ENCODE results near the gene MFRP.

MFRP gene

DNA sequence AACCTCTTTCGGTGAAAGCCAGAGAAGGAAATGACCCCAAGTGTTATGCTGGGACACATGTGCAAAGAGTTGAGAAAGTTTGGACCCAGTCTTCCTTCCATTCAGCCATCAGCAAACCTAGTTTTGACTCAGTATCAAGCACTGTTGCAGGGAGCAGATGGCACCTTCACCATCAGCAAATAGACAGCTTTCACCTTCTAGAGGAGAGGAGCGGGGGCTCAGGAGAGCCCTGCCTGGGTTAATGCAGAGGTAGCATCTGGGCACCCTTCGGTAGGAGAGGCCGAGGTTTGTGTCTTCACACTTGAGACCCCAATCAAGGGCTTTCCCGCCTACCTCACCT lies 16.2 kb upstream of the MFRP start:
- Histone ChIP-seq H3F3A (ENCODE audit: insufficient read depth) (no peaks in the 10 kb centered on the region), H4K20me1 (ENCODE audit: low read depth, low read length) (no peaks in the 10 kb centered on the region), H3K36me3 (ENCODE audit: low read length) (no peaks in the 10 kb centered on the region), H3K9me3 (ENCODE audit: insufficient read depth, low read length) (no peaks in the 10 kb centered on the region), H3K9ac (ENCODE audit: low read length) (no peak overlapping the region), H3K4me2 (ENCODE audit: low read depth, low read length, poor library complexity, severe bottlenecking) (no peak overlapping the region), H3K4me3 (ENCODE audit: insufficient read depth, low read length, poor library complexity, severe bottlenecking) (no peak overlapping the region), H3K27me3 (ENCODE audit: low read length) (no peaks in the 10 kb centered on the region), H3K27ac (ENCODE audit: low read depth, low read length) (no peak overlapping the region), H3K9me2 (replicated peaks; ENCODE audit: insufficient read depth, low read length) (no peaks in the 10 kb centered on the region), H2AFZ (ENCODE audit: low read depth, low read length, severe bottlenecking) (no peak overlapping the region), H3K79me2 (ENCODE audit: insufficient read depth, low read length) (no peaks in the 10 kb centered on the region)
- TF ChIP-seq EZH2phosphoT487 (conservative IDR thresholded peaks at IDR 0.05; ENCODE audit: low read length): no peak
- TF ChIP-seq, protein P1, sequence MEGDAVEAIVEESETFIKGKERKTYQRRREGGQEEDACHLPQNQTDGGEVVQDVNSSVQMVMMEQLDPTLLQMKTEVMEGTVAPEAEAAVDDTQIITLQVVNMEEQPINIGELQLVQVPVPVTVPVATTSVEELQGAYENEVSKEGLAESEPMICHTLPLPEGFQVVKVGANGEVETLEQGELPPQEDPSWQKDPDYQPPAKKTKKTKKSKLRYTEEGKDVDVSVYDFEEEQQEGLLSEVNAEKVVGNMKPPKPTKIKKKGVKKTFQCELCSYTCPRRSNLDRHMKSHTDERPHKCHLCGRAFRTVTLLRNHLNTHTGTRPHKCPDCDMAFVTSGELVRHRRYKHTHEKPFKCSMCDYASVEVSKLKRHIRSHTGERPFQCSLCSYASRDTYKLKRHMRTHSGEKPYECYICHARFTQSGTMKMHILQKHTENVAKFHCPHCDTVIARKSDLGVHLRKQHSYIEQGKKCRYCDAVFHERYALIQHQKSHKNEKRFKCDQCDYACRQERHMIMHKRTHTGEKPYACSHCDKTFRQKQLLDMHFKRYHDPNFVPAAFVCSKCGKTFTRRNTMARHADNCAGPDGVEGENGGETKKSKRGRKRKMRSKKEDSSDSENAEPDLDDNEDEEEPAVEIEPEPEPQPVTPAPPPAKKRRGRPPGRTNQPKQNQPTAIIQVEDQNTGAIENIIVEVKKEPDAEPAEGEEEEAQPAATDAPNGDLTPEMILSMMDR (IDR thresholded peaks at IDR 0.05; ENCODE audit: insufficient read depth, low read length, poor library complexity, severe bottlenecking): no peak

DNA sequence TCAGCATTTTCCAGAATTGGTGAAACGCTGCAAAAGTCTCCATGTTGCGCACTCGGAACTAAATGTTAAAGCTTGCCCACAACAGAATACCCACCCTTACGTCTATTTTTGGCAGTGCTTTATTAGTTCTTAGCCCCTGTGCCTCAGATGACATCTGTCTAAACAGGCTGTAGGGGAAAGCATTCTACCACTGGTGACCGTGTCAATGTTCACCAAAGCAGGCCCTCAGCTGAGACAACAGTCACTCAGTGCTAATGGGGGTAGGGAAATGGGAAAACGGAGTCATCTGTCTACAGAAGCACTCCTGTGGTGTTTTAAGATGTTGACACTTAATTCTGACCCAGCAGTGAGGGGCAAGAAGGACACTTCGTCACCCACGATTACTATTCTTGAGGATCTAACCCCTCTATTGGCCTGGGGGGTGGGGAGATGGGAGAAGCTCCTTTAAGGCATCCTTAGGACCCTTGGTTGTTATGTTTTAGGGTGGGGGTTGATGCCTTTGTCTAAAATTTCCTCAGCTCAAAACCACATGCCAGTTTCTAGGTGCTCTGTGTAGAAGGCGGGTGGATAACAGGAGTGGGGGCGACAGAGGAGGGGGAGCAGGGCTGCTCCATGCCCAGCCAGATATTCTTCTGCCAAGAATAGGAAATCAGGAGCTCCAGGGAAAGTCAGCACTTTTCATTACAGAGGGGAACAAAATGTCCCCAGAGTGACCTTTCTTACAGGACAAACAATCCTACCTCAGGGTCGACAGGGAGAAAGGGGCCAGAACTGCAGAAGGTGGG lies 15.6 kb upstream of the MFRP start:
- Histone ChIP-seq H3K9me2 (replicated peaks; ENCODE audit: insufficient read depth, low read length) (no peaks in the 10 kb centered on the region), H3K27me3 (ENCODE audit: low read length) (no peaks in the 10 kb centered on the region), H4K20me1 (ENCODE audit: low read depth, low read length) (no peaks in the 10 kb centered on the region), H2AFZ (ENCODE audit: low read depth, low read length, severe bottlenecking) (no peak overlapping the region), H3K79me2 (ENCODE audit: insufficient read depth, low read length) (no peaks in the 10 kb centered on the region), H3K4me3 (ENCODE audit: insufficient read depth, low read length, poor library complexity, severe bottlenecking) (no peak overlapping the region), H3K27ac (ENCODE audit: low read depth, low read length) (no peak overlapping the region), H3K9me3 (ENCODE audit: insufficient read depth, low read length) (no peaks in the 10 kb centered on the region), H3K4me2 (ENCODE audit: low read depth, low read length, poor library complexity, severe bottlenecking) (no peak overlapping the region), H3F3A (ENCODE audit: insufficient read depth) (no peaks in the 10 kb centered on the region), H3K9ac (ENCODE audit: low read length) (no peak overlapping the region), H3K36me3 (ENCODE audit: low read length) (no peaks in the 10 kb centered on the region)
- TF ChIP-seq EZH2phosphoT487 (conservative IDR thresholded peaks at IDR 0.05; ENCODE audit: low read length): no peak
- TF ChIP-seq, protein P1 (IDR thresholded peaks at IDR 0.05; ENCODE audit: insufficient read depth, low read length, poor library complexity, severe bottlenecking): no peak

DNA sequence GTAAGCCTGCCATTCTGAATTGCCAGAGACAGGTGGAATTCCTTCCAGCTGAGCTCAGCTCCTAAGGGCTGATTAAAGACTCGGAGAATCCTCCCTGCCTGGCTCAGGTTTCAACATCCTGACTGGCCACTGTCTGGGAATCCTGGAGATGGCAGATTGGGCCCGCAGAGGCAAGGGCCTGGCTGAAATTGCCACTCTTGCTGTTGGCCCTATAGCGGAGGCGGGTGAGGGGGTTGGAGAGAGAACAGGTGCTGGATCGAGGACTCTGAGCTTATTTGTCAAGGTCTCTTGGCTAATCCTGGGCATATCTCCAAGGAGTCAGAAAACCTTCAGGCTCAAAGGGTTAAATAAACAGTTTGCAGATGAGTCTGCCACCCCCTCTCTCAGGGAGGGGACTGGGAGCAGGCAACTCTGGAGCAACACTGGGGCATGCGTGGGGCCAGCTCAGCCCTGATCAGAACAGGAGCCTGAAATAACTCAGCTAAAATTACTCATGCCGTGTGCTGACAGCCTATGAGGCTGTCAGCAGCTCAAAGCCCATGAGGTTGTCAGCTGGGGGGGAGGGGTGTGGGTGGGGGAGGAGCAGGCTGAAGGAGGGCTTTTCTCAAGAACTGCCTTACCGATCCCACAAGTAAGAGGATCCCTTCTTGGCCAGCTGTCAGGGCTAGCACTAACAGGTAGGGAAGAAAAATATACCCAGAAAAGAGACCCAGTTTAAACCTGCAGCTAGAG lies 14.7 kb upstream of the MFRP start:
- H3K27me3 ChIP-seq (ENCODE audit: low read length): no peaks in the 10 kb centered on the region
- no peaks in the 10 kb centered on the region for H3K9me2 ChIP-seq (replicated peaks; ENCODE audit: insufficient read depth, low read length)
- no peak for TF ChIP-seq EZH2phosphoT487 (conservative IDR thresholded peaks at IDR 0.05; ENCODE audit: low read length)
- TF ChIP-seq, protein P1 (IDR thresholded peaks at IDR 0.05; ENCODE audit: insufficient read depth, low read length, poor library complexity, severe bottlenecking): no peak
- no peak overlapping the region for H3K4me3 ChIP-seq (ENCODE audit: insufficient read depth, low read length, poor library complexity, severe bottlenecking)
- H2AFZ ChIP-seq (ENCODE audit: low read depth, low read length, severe bottlenecking): no peak overlapping the region
- H3K36me3 ChIP-seq (ENCODE audit: low read length): no peaks in the 10 kb centered on the region
- H3K79me2 ChIP-seq (ENCODE audit: insufficient read depth, low read length): no peaks in the 10 kb centered on the region
- no peak overlapping the region for H3K4me2 ChIP-seq (ENCODE audit: low read depth, low read length, poor library complexity, severe bottlenecking)
- no peaks in the 10 kb centered on the region for H3K9me3 ChIP-seq (ENCODE audit: insufficient read depth, low read length)
- no peak overlapping the region for H3K9ac ChIP-seq (ENCODE audit: low read length)
- no peaks in the 10 kb centered on the region for H3F3A ChIP-seq (ENCODE audit: insufficient read depth)
- no peaks in the 10 kb centered on the region for H4K20me1 ChIP-seq (ENCODE audit: low read depth, low read length)
- no peak overlapping the region for H3K27ac ChIP-seq (ENCODE audit: low read depth, low read length)
